Measurements from ENCODE around the gene IER2.
A peak's percentile ranks its signal among the peaks of the same experiment; 100 is the strongest.

DNA sequence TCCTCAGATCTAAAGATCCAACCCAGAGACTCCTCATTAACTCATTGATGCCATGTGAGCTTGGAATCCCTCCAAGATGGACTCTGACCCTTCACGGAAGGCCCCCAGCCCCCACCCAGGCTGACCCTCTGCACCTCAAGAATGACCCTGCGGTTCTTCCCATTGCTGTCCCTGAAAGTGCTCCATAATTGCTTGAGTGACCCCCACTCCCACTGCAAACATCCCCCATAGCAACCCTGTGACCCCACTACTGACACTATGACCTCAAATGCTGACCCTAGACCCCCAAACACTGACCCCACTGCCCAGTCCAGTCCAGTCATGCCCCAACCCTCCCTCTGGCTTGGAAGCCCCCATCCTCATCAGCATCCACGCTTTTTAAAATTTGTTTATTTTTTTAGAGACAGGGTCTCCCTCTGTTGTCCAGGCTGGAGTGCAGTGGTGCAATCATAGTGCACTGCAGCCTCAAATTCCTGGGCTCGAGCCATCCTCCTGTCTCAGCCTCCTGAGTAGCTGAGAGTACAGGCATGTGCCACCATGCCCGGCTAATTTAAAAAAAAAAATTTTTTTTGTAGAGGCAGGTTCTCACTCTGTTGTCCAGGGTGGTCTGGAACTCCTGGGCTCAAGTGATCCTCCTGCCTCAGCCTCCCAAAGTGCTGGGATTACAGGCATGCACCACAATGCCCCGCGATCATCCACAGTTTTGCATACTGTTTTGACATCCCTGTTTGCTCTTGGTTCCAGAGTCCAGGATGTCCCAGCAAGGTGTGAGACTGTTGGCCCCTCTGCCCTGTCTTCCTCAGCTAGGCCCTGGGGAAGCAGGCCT, 48.4 kb upstream of the IER2 start:
- TF ChIP-seq POLR2A (IDR thresholded peaks at IDR 0.05), result no peak
- TF ChIP-seq, protein P1, sequence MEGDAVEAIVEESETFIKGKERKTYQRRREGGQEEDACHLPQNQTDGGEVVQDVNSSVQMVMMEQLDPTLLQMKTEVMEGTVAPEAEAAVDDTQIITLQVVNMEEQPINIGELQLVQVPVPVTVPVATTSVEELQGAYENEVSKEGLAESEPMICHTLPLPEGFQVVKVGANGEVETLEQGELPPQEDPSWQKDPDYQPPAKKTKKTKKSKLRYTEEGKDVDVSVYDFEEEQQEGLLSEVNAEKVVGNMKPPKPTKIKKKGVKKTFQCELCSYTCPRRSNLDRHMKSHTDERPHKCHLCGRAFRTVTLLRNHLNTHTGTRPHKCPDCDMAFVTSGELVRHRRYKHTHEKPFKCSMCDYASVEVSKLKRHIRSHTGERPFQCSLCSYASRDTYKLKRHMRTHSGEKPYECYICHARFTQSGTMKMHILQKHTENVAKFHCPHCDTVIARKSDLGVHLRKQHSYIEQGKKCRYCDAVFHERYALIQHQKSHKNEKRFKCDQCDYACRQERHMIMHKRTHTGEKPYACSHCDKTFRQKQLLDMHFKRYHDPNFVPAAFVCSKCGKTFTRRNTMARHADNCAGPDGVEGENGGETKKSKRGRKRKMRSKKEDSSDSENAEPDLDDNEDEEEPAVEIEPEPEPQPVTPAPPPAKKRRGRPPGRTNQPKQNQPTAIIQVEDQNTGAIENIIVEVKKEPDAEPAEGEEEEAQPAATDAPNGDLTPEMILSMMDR (IDR thresholded peaks at IDR 0.05), result peak in 1 of 6 experiments; percentile 3

Data from adrenal gland (tissue), 5 donors.